ENCODE measurements around the gene DNAH11. TPM values are rescaled to one million over a fixed set of nuclear protein-coding genes. Genes with fewer than 3 reads are reported as not detected.

Gene DNAH11
- total and polyA plus RNA-seq, 8 donors: 0.86 to 7.6 (median 3.5) TPM

DNA sequence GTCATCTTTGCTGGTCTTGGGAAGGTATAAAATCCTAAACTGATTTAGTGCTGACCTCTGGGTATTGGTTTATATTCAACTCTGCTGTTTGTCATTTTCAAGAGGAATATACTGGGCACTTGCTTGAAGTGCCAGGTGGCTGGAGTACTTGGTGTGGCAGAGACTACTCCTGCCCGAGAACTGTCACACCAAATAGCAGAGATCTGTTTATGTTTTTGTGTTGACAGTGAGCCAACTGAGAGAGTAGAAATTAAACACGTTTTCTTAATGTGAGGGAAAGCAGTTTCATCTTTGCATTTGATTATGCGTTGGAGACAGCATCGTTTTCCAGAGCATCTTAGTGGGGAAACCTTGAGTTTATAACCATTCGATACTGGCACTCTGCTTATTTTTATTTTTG is 228.4 kb downstream of the DNAH11 start:
- ATAC-seq: no peak
- H3K4me1 ChIP-seq: no peaks in the 10 kb centered on the region
- no peaks in the 10 kb centered on the region for H3K27me3 ChIP-seq
- no peaks in the 10 kb centered on the region for H3K9me3 ChIP-seq
- H3K4me3 ChIP-seq: no peak overlapping the region
- H3K27ac ChIP-seq: no peak overlapping the region
- intact Hi-C loops (cut with DNase I): no loop called here
- no peaks in the 10 kb centered on the region for H3K36me3 ChIP-seq
- TF ChIP-seq, protein P1, sequence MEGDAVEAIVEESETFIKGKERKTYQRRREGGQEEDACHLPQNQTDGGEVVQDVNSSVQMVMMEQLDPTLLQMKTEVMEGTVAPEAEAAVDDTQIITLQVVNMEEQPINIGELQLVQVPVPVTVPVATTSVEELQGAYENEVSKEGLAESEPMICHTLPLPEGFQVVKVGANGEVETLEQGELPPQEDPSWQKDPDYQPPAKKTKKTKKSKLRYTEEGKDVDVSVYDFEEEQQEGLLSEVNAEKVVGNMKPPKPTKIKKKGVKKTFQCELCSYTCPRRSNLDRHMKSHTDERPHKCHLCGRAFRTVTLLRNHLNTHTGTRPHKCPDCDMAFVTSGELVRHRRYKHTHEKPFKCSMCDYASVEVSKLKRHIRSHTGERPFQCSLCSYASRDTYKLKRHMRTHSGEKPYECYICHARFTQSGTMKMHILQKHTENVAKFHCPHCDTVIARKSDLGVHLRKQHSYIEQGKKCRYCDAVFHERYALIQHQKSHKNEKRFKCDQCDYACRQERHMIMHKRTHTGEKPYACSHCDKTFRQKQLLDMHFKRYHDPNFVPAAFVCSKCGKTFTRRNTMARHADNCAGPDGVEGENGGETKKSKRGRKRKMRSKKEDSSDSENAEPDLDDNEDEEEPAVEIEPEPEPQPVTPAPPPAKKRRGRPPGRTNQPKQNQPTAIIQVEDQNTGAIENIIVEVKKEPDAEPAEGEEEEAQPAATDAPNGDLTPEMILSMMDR (IDR thresholded peaks at IDR 0.05): no peak
- no peak for DNase-seq

DNA sequence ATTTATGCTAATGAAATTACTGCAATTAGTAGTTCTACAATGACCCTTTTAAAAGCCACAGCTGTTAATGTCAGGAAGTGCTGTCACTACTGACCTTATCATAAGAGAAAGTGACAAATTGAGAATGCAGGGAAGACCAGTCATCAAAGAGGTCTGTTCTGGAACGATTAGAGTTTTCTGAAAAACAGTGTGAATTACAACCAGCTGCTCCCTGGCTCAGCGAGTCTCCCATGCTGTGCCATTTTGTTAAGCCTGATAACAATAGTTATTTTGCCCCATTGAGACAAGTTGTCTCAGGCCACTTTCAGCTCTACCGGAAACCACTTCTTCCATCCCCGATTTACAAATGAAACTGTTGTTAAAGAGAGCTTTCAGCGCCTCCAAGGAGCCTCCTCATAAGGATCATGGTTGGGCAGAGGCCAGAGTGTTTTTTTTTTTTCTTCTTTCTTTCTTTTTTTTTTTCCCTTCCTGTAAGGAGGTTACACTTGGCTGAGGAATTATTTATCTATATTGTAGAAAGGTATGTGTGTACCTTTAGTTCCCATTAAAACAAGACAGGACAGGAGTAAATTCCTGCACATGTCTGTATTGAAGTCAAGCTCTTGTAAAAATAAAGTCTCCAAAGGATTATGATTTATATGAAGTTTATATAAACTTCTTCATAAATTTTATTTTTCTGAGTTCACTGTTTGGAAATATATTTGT is 229.2 kb downstream of the DNAH11 start:
- Histone ChIP-seq H3K4me1 (no peaks in the 10 kb centered on the region), H3K27ac (no peak overlapping the region), H3K27me3 (no peaks in the 10 kb centered on the region), H3K36me3 (no peaks in the 10 kb centered on the region), H3K4me3 (no peak overlapping the region), H3K9me3 (no peaks in the 10 kb centered on the region)
- TF ChIP-seq, protein P1 (IDR thresholded peaks at IDR 0.05): no peak
- DNase-seq (peak in 1 of 4 donors; percentile 6), ATAC-seq (no peak)
- intact Hi-C loops (cut with DNase I): no loop called here

DNA sequence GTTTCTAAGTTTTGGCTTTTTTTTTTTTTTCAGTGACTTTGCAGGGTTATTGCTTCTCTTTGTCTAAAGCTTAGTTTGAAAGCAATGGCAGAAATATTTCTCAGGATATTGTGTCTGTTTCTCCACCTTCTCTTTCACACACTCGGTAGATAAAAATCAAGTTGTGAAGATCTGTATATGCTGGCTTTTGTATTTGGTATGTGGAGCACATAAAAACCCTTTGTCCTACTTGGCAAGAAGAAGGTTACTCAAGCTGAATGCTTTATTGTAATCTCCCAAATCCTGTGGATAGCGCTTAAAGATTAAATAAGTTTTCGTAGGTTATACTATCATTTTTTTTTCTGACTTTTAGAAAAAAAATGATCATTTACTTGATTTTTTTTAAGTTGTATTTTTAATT is 230.5 kb downstream of the DNAH11 start:
- Histone ChIP-seq H3K4me1 (no peaks in the 10 kb centered on the region), H3K27me3 (no peaks in the 10 kb centered on the region), H3K36me3 (no peaks in the 10 kb centered on the region), H3K27ac (no peak overlapping the region), H3K4me3 (no peak overlapping the region), H3K9me3 (no peaks in the 10 kb centered on the region)
- TF ChIP-seq, protein P1 (IDR thresholded peaks at IDR 0.05): no peak
- intact Hi-C loops (cut with DNase I): no loop called here
- ATAC-seq: no peak
- no peak for DNase-seq

DNA sequence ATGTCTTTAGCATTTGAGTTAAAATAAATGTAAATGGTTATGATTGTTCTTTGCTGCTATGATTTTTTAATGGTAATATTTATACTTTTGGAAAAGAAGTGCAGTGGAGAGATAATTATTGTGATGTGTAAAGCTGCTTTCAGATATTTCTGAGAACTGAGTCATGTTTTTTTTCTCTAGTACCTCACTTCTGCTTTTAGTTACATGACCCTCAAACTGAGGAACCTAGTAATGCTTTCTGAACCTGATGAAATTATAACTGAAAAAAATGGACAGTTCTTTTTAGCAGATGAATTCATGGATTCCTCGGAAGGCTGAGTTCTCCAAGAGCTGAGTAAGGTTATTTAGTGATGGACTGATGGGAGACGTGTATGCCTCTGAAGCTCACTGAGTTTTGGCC is 235.1 kb downstream of the DNAH11 start:
- no peaks in the 10 kb centered on the region for H3K4me1 ChIP-seq
- ATAC-seq: no peak
- TF ChIP-seq, protein P1 (IDR thresholded peaks at IDR 0.05): no peak
- no peaks in the 10 kb centered on the region for H3K27me3 ChIP-seq
- intact Hi-C loops (cut with DNase I): no loop called here
- H3K9me3 ChIP-seq: no peaks in the 10 kb centered on the region
- H3K27ac ChIP-seq: no peak overlapping the region
- DNase-seq: no peak
- no peak overlapping the region for H3K4me3 ChIP-seq
- no peaks in the 10 kb centered on the region for H3K36me3 ChIP-seq

DNA sequence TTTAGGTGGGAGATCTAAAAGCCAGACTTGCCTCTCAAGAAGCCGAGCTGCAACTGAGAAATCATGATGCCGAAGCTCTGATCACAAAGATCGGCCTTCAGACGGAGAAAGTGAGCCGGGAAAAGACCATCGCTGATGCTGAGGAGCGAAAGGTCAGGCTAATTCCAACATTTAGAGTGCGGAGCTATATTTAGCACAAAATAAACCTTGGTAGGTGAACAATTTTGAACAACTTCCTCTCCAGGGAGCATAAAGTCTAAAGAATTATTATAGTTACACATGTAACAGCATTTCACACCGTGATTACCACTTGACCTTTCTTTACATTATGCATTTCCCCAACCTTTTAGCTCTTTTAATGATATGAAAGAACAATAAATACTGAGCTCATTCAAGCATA is 236.1 kb downstream of the DNAH11 start:
- no peak overlapping the region for H3K4me3 ChIP-seq
- intact Hi-C loops (cut with DNase I): no loop called here
- H3K36me3 ChIP-seq: no peaks in the 10 kb centered on the region
- no peaks in the 10 kb centered on the region for H3K27me3 ChIP-seq
- no peak overlapping the region for H3K27ac ChIP-seq
- TF ChIP-seq, protein P1 (IDR thresholded peaks at IDR 0.05): no peak
- ATAC-seq: no peak
- no peaks in the 10 kb centered on the region for H3K9me3 ChIP-seq
- DNase-seq: no peak
- no peaks in the 10 kb centered on the region for H3K4me1 ChIP-seq

Data from left lung (tissue), 10 donors.